Glutamatergic neuron (in vitro differentiated cells): ENCODE data around the gene PPP6R2. TPM values are rescaled to one million over a fixed set of nuclear protein-coding genes. Genes with fewer than 3 reads are reported as not detected.
A peak's percentile ranks its signal among the peaks of the same experiment; 100 is the strongest.

ENCODE experiments used
- DNase-seq: peaks from one replicate; pipeline ENCODE4 v3.0.0; 2022
- H3K27ac Mint-ChIP-seq: one replicate; pipeline ENCODE4 v1.8.0; 2020; ENCODE audit warnings: mild to moderate bottlenecking, mixed read lengths, inconsistent platforms; ENCODE audit not compliant: unreplicated experiment
- H3K27me3 Mint-ChIP-seq: one replicate; pipeline ENCODE4 v1.8.0; 2020; ENCODE audit warnings: mild to moderate bottlenecking, moderate library complexity, mixed read lengths, inconsistent platforms; ENCODE audit not compliant: unreplicated experiment
- H3K36me3 Mint-ChIP-seq: one replicate; pipeline ENCODE4 v1.8.0; 2020; ENCODE audit warnings: mild to moderate bottlenecking, mixed read lengths, inconsistent platforms; ENCODE audit not compliant: unreplicated experiment
- H3K4me1 Mint-ChIP-seq: one replicate; pipeline ENCODE4 v1.8.0; 2020; ENCODE audit warnings: mild to moderate bottlenecking, low read depth, mixed read lengths, inconsistent platforms; ENCODE audit not compliant: unreplicated experiment
- H3K4me3 Mint-ChIP-seq: one replicate; pipeline ENCODE4 v1.8.0; 2020; ENCODE audit warnings: mild to moderate bottlenecking, mixed read lengths, inconsistent platforms; ENCODE audit not compliant: unreplicated experiment
- H3K9me3 Mint-ChIP-seq: one replicate; pipeline ENCODE4 v1.8.0; 2020; ENCODE audit warnings: mild to moderate bottlenecking, moderate library complexity, mixed read lengths, inconsistent platforms; ENCODE audit not compliant: unreplicated experiment
- CTCF ChIP-seq: fragments of 200-600 bp; sonication (generic); IDR thresholded peaks from one replicate; pipeline ENCODE4 v1.5.0; 2021; ENCODE audit not compliant: partially characterized antibody, unreplicated experiment
- total RNA-seq: library from RNA; stranded (reverse); fragmentation: NEBNext Ultra II Directional; extraction: Animal tissue kit (Norgen Biotek cat#: 25700); gene quantifications from one replicate; pipeline ENCODE4 v1.2.1, GENCODE V29; 2021; ENCODE audit not compliant: unreplicated experiment

PPP6R2 gene
- total RNA-seq, 1 donor from 2014 or later = 122 TPM

- no peak overlapping the region for H3K4me3 Mint-ChIP-seq
- no peaks in the 10 kb centered on the region for H3K36me3 Mint-ChIP-seq
- peaks cover 8% of the 10 kb centered on the region for H3K27me3 Mint-ChIP-seq
- H3K27ac Mint-ChIP-seq = no peak overlapping the region
- H3K4me1 Mint-ChIP-seq = no peaks in the 10 kb centered on the region
- no peak for DNase-seq
- H3K9me3 Mint-ChIP-seq = peaks cover 7% of the 10 kb centered on the region
- no peak for TF ChIP-seq CTCF
Observed at GRCh38 chr22:50460938-50461337, 117.8 kb downstream of the PPP6R2 start.

- Mint-ChIP-seq H3K36me3 (no peaks in the 10 kb centered on the region), H3K9me3 (peaks cover 7% of the 10 kb centered on the region), H3K4me3 (no peak overlapping the region), H3K4me1 (no peaks in the 10 kb centered on the region), H3K27me3 (peaks cover 8% of the 10 kb centered on the region), H3K27ac (no peak overlapping the region)
- no peak for DNase-seq
- TF ChIP-seq CTCF = no peak
Observed at GRCh38 chr22:50461536-50461935, 118.4 kb downstream of the PPP6R2 start.

- peaks cover 6% of the 10 kb centered on the region for H3K9me3 Mint-ChIP-seq
- no peak overlapping the region for H3K4me3 Mint-ChIP-seq
- peaks cover 11% of the 10 kb centered on the region for H3K27me3 Mint-ChIP-seq
- no peak for TF ChIP-seq CTCF
- H3K36me3 Mint-ChIP-seq = no peaks in the 10 kb centered on the region
- no peak for DNase-seq
- H3K27ac Mint-ChIP-seq = no peak overlapping the region
- H3K4me1 Mint-ChIP-seq = no peaks in the 10 kb centered on the region
Observed at GRCh38 chr22:50461979-50462540, 118.9 kb downstream of the PPP6R2 start.

GRCh38 chr22:50463188-50463900 lies 120.2 kb downstream of the PPP6R2 start:
- H3K4me1 Mint-ChIP-seq = peaks cover under 1% of the 10 kb centered on the region
- no peak for DNase-seq
- no peak overlapping the region for H3K4me3 Mint-ChIP-seq
- H3K27ac Mint-ChIP-seq = peak overlapping the region; percentile 55
- H3K9me3 Mint-ChIP-seq = peaks cover 5% of the 10 kb centered on the region
- no peaks in the 10 kb centered on the region for H3K36me3 Mint-ChIP-seq
- no peak for TF ChIP-seq CTCF
- peaks cover 11% of the 10 kb centered on the region for H3K27me3 Mint-ChIP-seq

- Mint-ChIP-seq H3K4me3 (no peak overlapping the region), H3K27ac (no peak overlapping the region), H3K9me3 (peaks cover 3% of the 10 kb centered on the region), H3K27me3 (peaks cover 11% of the 10 kb centered on the region), H3K4me1 (peaks cover 5% of the 10 kb centered on the region), H3K36me3 (no peaks in the 10 kb centered on the region)
- DNase-seq = no peak
- no peak for TF ChIP-seq CTCF
Observed at GRCh38 chr22:50464451-50464850, 121.3 kb downstream of the PPP6R2 start.
